Aorta (tissue), 5 donors: ENCODE data around the gene PIAS1. TPM values are rescaled to one million over a fixed set of nuclear protein-coding genes. Genes with fewer than 3 reads are reported as not detected.

Experiments
- ATAC-seq: fragments of 200-7000 bp; cut with Tn5 transposase; one replicate; pipeline ENCODE4 v1.9.1; 2022; ENCODE audit warnings: moderate library complexity; ENCODE audit not compliant: low FRiP score
- DNase-seq, 2 donors: peaks; one replicate each; pipeline ENCODE4 v3.0.0-alpha.2; 2020
- H3K27ac ChIP-seq, 2 donors: one replicate each; pipeline ENCODE4 v1.5.1; 2013; ENCODE audit warnings: low read length in 2 of 2, mild to moderate bottlenecking in 2 of 2, moderate library complexity in 2 of 2, control low read depth in 1 of 2, inconsistent platforms in 1 of 2, low read depth in 1 of 2
- H3K27me3 ChIP-seq, 2 donors: one replicate each; pipeline ENCODE4 v1.6.1; 2013; ENCODE audit warnings: control low read depth in 1 of 2, low read length in 1 of 2, mild to moderate bottlenecking in 1 of 2, moderate library complexity in 1 of 2; ENCODE audit not compliant: insufficient read depth in 2 of 2, control insufficient read depth in 1 of 2
- H3K36me3 ChIP-seq, 2 donors: one replicate each; pipeline ENCODE4 v1.6.1; 2013; ENCODE audit warnings: control low read depth in 1 of 2, low read length in 1 of 2, mild to moderate bottlenecking in 1 of 2; ENCODE audit not compliant: insufficient read depth in 2 of 2, control insufficient read depth in 1 of 2
- H3K4me1 ChIP-seq, 2 donors: one replicate each; pipeline ENCODE4 v1.6.1; 2013; ENCODE audit warnings: low read length in 2 of 2, control low read depth in 1 of 2, mild to moderate bottlenecking in 1 of 2, moderate library complexity in 1 of 2; ENCODE audit not compliant: insufficient read depth in 2 of 2, control insufficient read depth in 1 of 2
- H3K4me3 ChIP-seq, 2 donors: one replicate each; pipeline ENCODE4 v1.5.1; 2013; ENCODE audit warnings: low read length in 2 of 2, control low read depth in 1 of 2, mild to moderate bottlenecking in 1 of 2
- H3K9me3 ChIP-seq: one replicate; pipeline ENCODE4 v1.6.1; 2013; ENCODE audit warnings: mild to moderate bottlenecking, low read length; ENCODE audit not compliant: control insufficient read depth
- WGBS, 2 donors: extraction: QIAGEN DNeasy Blood & Tissue Kit; methylation state at CpG; one replicate each; pipeline ENCODE4 v1.1.7; 2013; 5-methylcytosine and 5-hydroxymethylcytosine counted together
- intact Hi-C, 2 donors: fragments of 100-400 bp; cut with DNase I; formaldehyde crosslinking; loops; one replicate each; pipeline versions ENCODE4 v1.14.2 to v1.15.0; 2022
- polyA plus RNA-seq, 2 donors: library from polyadenylated mRNA; stranded (reverse); fragments of 200-250 nt; gene quantifications; one replicate each; pipeline ENCODE4 v1.2.3, GENCODE V29; 2013
- total RNA-seq, 2 donors: library from RNA; stranded (reverse); fragmentation: NEBNext Ultra II Directional; extraction: Animal tissue kit (Norgen Biotek cat#: 25700); gene quantifications; one replicate each; pipeline ENCODE4 v1.2.1, GENCODE V29; 2021
- donor health status: healthy with polysubstance abuse.
- donor health status: Bipolar disorder and iron deficiency.
- donor health status: DM: no; HTN: no; CAD: no.
- donor health status: DM: no; HTN: no; CAD: no.
- donor health status: DM: yes; HTN: yes; CAD: no.

The PIAS1 gene
- total and polyA plus RNA-seq, 4 donors = 7.0 to 62.9 (median 28.5) TPM

- H3K4me1 ChIP-seq = peaks cover 0 to 3% of the 10 kb centered on the region in 2 donors
- intact Hi-C loops = no loop called here
- 75 to 85% methylated on average over 3 of the region's 3 CpGs for WGBS, 2 donors
These were observed 9.5 kb downstream of the PIAS1 start for GRCh38 chr15:68063606-68064005.

GRCh38 chr15:68073576-68074288 is 19.6 kb downstream of the PIAS1 start:
- DNase-seq (no peak), ATAC-seq (no peak)
- no peak overlapping the region for H3K27ac ChIP-seq
- H3K36me3 ChIP-seq = no peaks in the 10 kb centered on the region
- no peaks in the 10 kb centered on the region for H3K27me3 ChIP-seq
- H3K4me1 ChIP-seq = no peaks in the 10 kb centered on the region
- WGBS, 2 donors = 85 to 91% methylated on average over 6 of the region's 6 CpGs
- no peaks in the 10 kb centered on the region for H3K9me3 ChIP-seq
- intact Hi-C loops = no loop called here
- H3K4me3 ChIP-seq = no peak overlapping the region

More at GRCh38 chr15:68063606-68064005, 9.5 kb downstream of the PIAS1 start:
- DNase-seq (no peak), ATAC-seq (no peak)
- H3K36me3 ChIP-seq = no peaks in the 10 kb centered on the region
- no peaks in the 10 kb centered on the region for H3K9me3 ChIP-seq
- H3K27me3 ChIP-seq = no peaks in the 10 kb centered on the region
- no peak overlapping the region for H3K4me3 ChIP-seq
- H3K27ac ChIP-seq = no peak overlapping the region

- DNase-seq (no peak), ATAC-seq (no peak)
- H3K4me3 ChIP-seq = no peak overlapping the region
- H3K4me1 ChIP-seq = no peaks in the 10 kb centered on the region
- intact Hi-C loops = no loop called here
- 96 to 97% methylated on average over 18 of the region's 18 CpGs for WGBS, 2 donors
- H3K27me3 ChIP-seq = no peaks in the 10 kb centered on the region
- no peaks in the 10 kb centered on the region for H3K9me3 ChIP-seq
- no peaks in the 10 kb centered on the region for H3K36me3 ChIP-seq
- no peak overlapping the region for H3K27ac ChIP-seq
These were observed 21.8 kb downstream of the PIAS1 start for GRCh38 chr15:68075764-68076385.

GRCh38 chr15:68078365-68078764 is 24.2 kb downstream of the PIAS1 start:
- no peaks in the 10 kb centered on the region for H3K9me3 ChIP-seq
- H3K27ac ChIP-seq = no peak overlapping the region
- no peaks in the 10 kb centered on the region for H3K36me3 ChIP-seq
- H3K4me1 ChIP-seq = peaks cover 0 to 6% of the 10 kb centered on the region in 2 donors
- ATAC-seq (no peak), DNase-seq (no peak)
- intact Hi-C loops = no loop called here
- no peaks in the 10 kb centered on the region for H3K27me3 ChIP-seq
- 52 to 64% methylated on average over 3 of the region's 3 CpGs for WGBS, 2 donors
- H3K4me3 ChIP-seq = no peak overlapping the region

GRCh38 chr15:68080334-68080733 is 26.2 kb downstream of the PIAS1 start:
- no peak for ATAC-seq

GRCh38 chr15:68080783-68081182 is 26.7 kb downstream of the PIAS1 start:
- Histone ChIP-seq H3K4me1 (peaks cover 0 to 10% of the 10 kb centered on the region in 2 donors), H3K27ac (no peak overlapping the region), H3K9me3 (no peaks in the 10 kb centered on the region), H3K27me3 (no peaks in the 10 kb centered on the region), H3K36me3 (no peaks in the 10 kb centered on the region), H3K4me3 (no peak overlapping the region)
- WGBS, 2 donors = 90% methylated on average over 3 of the region's 3 CpGs
- ATAC-seq = no peak
- no peak for DNase-seq
- intact Hi-C loops = no loop called here

More at GRCh38 chr15:68080334-68080733, 26.2 kb downstream of the PIAS1 start:
- Histone ChIP-seq H3K4me3 (no peak overlapping the region), H3K27ac (no peak overlapping the region), H3K4me1 (peaks cover 0 to 10% of the 10 kb centered on the region in 2 donors), H3K9me3 (no peaks in the 10 kb centered on the region), H3K27me3 (no peaks in the 10 kb centered on the region), H3K36me3 (no peaks in the 10 kb centered on the region)
- no peak for DNase-seq
- WGBS, 2 donors = 88 to 90% methylated on average over 1 of the region's 1 CpG
- intact Hi-C loops = no loop called here

- DNase-seq (no peak), ATAC-seq (no peak)
- WGBS, 2 donors = 15 to 21% methylated on average over 4 of the region's 4 CpGs
- peaks cover 0 to 10% of the 10 kb centered on the region in 2 donors for H3K4me1 ChIP-seq
- H3K27me3 ChIP-seq = no peaks in the 10 kb centered on the region
- no peaks in the 10 kb centered on the region for H3K9me3 ChIP-seq
- intact Hi-C loops = no loop called here
- H3K36me3 ChIP-seq = no peaks in the 10 kb centered on the region
- no peak overlapping the region for H3K4me3 ChIP-seq
- no peak overlapping the region for H3K27ac ChIP-seq
These were observed 27.9 kb downstream of the PIAS1 start for GRCh38 chr15:68081869-68082505.

GRCh38 chr15:68082735-68083134 is 28.6 kb downstream of the PIAS1 start:
- ATAC-seq = no peak
- Histone ChIP-seq H3K9me3 (no peaks in the 10 kb centered on the region), H3K4me3 (no peak overlapping the region), H3K27me3 (no peaks in the 10 kb centered on the region), H3K36me3 (no peaks in the 10 kb centered on the region), H3K27ac (no peak overlapping the region), H3K4me1 (peaks cover 0 to 10% of the 10 kb centered on the region in 2 donors)
- intact Hi-C loops = no loop called here
- no peak for DNase-seq
- 40 to 49% methylated on average over 3 of the region's 3 CpGs for WGBS, 2 donors
